Activated CD4-positive, alpha-beta T cell treated with anti-CD3 and anti-CD28 coated beads for 4 hours (primary cell): Measurements from ENCODE around the gene RHEB.

Experiments used
- DNase-seq, 2 donors: peaks; one replicate each; pipeline ENCODE4 v3.0.0-alpha.2; 2020

Gene RHEB

GRCh38 chr7:151468217-151469018 is 51.3 kb downstream of the RHEB start:
- DNase-seq: no peak

- DNase-seq: no peak
Observed at GRCh38 chr7:151465169-151465568, 54.5 kb downstream of the RHEB start.

- DNase-seq: no peak
Observed at GRCh38 chr7:151462306-151462779, 57.4 kb downstream of the RHEB start.

GRCh38 chr7:151461942-151462230 is 57.8 kb downstream of the RHEB start:
- DNase-seq: no peak

- DNase-seq: no peak
Observed at GRCh38 chr7:151461096-151461941, 58.4 kb downstream of the RHEB start.

GRCh38 chr7:151460474-151460855 is 59.2 kb downstream of the RHEB start:
- no peak for DNase-seq

- DNase-seq: no peak
Observed at GRCh38 chr7:151459726-151460473, 59.8 kb downstream of the RHEB start.

GRCh38 chr7:151457534-151457933 is 62.2 kb downstream of the RHEB start:
- no peak for DNase-seq

- no peak for DNase-seq
Observed at GRCh38 chr7:151456782-151457181, 62.9 kb downstream of the RHEB start.

- no peak for DNase-seq
Observed at GRCh38 chr7:151456276-151456675, 63.4 kb downstream of the RHEB start.

GRCh38 chr7:151455690-151456089 is 64.0 kb downstream of the RHEB start:
- DNase-seq: no peak

- DNase-seq: no peak
Observed at GRCh38 chr7:151454932-151455530, 64.7 kb downstream of the RHEB start.

GRCh38 chr7:151454305-151454704 is 65.4 kb downstream of the RHEB start:
- DNase-seq: no peak

GRCh38 chr7:151453326-151453791 is 66.3 kb downstream of the RHEB start:
- no peak for DNase-seq

- no peak for DNase-seq
Observed at GRCh38 chr7:151452680-151453325, 66.9 kb downstream of the RHEB start.

- no peak for DNase-seq
Observed at GRCh38 chr7:151451626-151452571, 67.8 kb downstream of the RHEB start.

- no peak for DNase-seq
Observed at GRCh38 chr7:151451156-151451555, 68.5 kb downstream of the RHEB start.

GRCh38 chr7:151449990-151450389 is 69.7 kb downstream of the RHEB start:
- DNase-seq: no peak

- peak; percentile 74 to 77 for DNase-seq
Observed at GRCh38 chr7:151448261-151449252, 71.1 kb downstream of the RHEB start.

GRCh38 chr7:151447901-151448260 is 71.8 kb downstream of the RHEB start:
- DNase-seq: no peak
